ENCODE data around the gene ARHGAP26. TPM values are rescaled to one million over a fixed set of nuclear protein-coding genes. Genes with fewer than 3 reads are reported as not detected.

ARHGAP26 gene
- total and polyA plus RNA-seq, 2 donors (not counting 3 experiments of a cell fraction or from before 2014, with no cell fraction given): 3.1 to 16.2 TPM

- TF ChIP-seq, protein P1, sequence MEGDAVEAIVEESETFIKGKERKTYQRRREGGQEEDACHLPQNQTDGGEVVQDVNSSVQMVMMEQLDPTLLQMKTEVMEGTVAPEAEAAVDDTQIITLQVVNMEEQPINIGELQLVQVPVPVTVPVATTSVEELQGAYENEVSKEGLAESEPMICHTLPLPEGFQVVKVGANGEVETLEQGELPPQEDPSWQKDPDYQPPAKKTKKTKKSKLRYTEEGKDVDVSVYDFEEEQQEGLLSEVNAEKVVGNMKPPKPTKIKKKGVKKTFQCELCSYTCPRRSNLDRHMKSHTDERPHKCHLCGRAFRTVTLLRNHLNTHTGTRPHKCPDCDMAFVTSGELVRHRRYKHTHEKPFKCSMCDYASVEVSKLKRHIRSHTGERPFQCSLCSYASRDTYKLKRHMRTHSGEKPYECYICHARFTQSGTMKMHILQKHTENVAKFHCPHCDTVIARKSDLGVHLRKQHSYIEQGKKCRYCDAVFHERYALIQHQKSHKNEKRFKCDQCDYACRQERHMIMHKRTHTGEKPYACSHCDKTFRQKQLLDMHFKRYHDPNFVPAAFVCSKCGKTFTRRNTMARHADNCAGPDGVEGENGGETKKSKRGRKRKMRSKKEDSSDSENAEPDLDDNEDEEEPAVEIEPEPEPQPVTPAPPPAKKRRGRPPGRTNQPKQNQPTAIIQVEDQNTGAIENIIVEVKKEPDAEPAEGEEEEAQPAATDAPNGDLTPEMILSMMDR (IDR thresholded peaks at IDR 0.05; ENCODE audit: extremely low read depth in 1 of 2, insufficient read depth in 1 of 2, low read depth in 1 of 2, low read length in 2 of 2): no peak
- TF ChIP-seq GATA2 (IDR thresholded peaks at IDR 0.05; ENCODE audit: insufficient read depth, insufficient read length, low read depth, low read length) (no peak), JUN (IDR thresholded peaks at IDR 0.05; ENCODE audit: borderline replicate concordance, insufficient read depth, insufficient read length, low read depth) (no peak), POLR2A (IDR thresholded peaks at IDR 0.05; ENCODE audit: low read depth, low read length) (no peak)
- BruUV-seq (replicated peaks): no TSS peak
- Histone ChIP-seq H3K4me1 (ENCODE audit: control insufficient read depth, extremely low read depth, insufficient read depth, low read length) (peaks cover 4% of the 10 kb centered on the region), H3K79me2 (ENCODE audit: control insufficient read depth, insufficient read depth, low read length) (no peaks in the 10 kb centered on the region), H3K4me3 (replicated peaks in 1 of 3; ENCODE audit: insufficient read depth in 1 of 3, low read depth in 1 of 3, low read length in 3 of 3) (no peak overlapping the region), H3K4me2 (ENCODE audit: insufficient read depth, low read length) (no peak overlapping the region), H3K9ac (replicated peaks; ENCODE audit: extremely low read depth, insufficient read depth, low read length) (no peak overlapping the region), H3K9me1 (replicated peaks; ENCODE audit: control insufficient read depth, extremely low read depth, insufficient read depth, low read length) (no peaks in the 10 kb centered on the region), H3K9me3 (replicated peaks; ENCODE audit: control insufficient read depth, insufficient read depth, low read length) (no peaks in the 10 kb centered on the region), H3K27ac (ENCODE audit: insufficient read depth, low read depth, low read length) (no peak overlapping the region), H2AFZ (ENCODE audit: low read depth, low read length) (no peak overlapping the region), H4K20me1 (replicated peaks; ENCODE audit: control insufficient read depth, extremely low read depth, insufficient read depth, low read length) (no peaks in the 10 kb centered on the region), H3K27me3 (ENCODE audit: control insufficient read depth in 2 of 2, insufficient read depth in 2 of 2, low read length in 2 of 2) (no peaks in the 10 kb centered on the region), H3K36me3 (ENCODE audit: control insufficient read depth in 2 of 2, extremely low read depth in 1 of 2, insufficient read depth in 2 of 2, low read length in 2 of 2) (no peaks in the 10 kb centered on the region)
- FAIRE-seq (peak; percentile 18), DNase-seq (ENCODE audit: low read depth, low spot score) (no peak)
- dilution Hi-C loops (cut with MboI; ENCODE audit: extremely low pct_ligation_motif_present, low sequenced_read_pairs) (loop anchor here (25.0 kb wide), 1 partner anchor 182 kb away; no protein-coding TSS in a partner anchor), intact Hi-C loops (cut with micrococcal nuclease) (no loop called here)
- ChIA-PET CTCF (no interaction called here), POLR2A (no interaction called here)
Observed at GRCh38 chr5:142894315-142894714, 124.1 kb downstream of the ARHGAP26 start.

- no peak overlapping the region for H3K4me3 ChIP-seq (replicated peaks in 1 of 3; ENCODE audit: insufficient read depth in 1 of 3, low read depth in 1 of 3, low read length in 3 of 3)
- no peaks in the 10 kb centered on the region for H3K79me2 ChIP-seq (ENCODE audit: control insufficient read depth, insufficient read depth, low read length)
- TF ChIP-seq MAX (IDR thresholded peaks at IDR 0.05; ENCODE audit: insufficient read depth, insufficient read length): no peak
- TF ChIP-seq, protein P1 (IDR thresholded peaks at IDR 0.05; ENCODE audit: extremely low read depth in 1 of 2, insufficient read depth in 1 of 2, low read depth in 1 of 2, low read length in 2 of 2): no peak
- no peak for TF ChIP-seq FOS (IDR thresholded peaks at IDR 0.05; ENCODE audit: borderline replicate concordance, insufficient read depth, low read length)
- no peak for TF ChIP-seq EZH2 (IDR thresholded peaks at IDR 0.05; ENCODE audit: borderline replicate concordance, low read depth, low read length, severe bottlenecking)
- no peak overlapping the region for H2AFZ ChIP-seq (ENCODE audit: low read depth, low read length)
- H3K9ac ChIP-seq (replicated peaks; ENCODE audit: extremely low read depth, insufficient read depth, low read length): no peak overlapping the region
- FAIRE-seq (no peak), DNase-seq (ENCODE audit: low read depth, low spot score) (no peak)
- ChIA-PET POLR2A (no interaction called here), CTCF (no interaction called here)
- intact Hi-C loops (cut with micrococcal nuclease): no loop called here
- peaks cover 4% of the 10 kb centered on the region for H3K4me1 ChIP-seq (ENCODE audit: control insufficient read depth, extremely low read depth, insufficient read depth, low read length)
- H3K36me3 ChIP-seq (ENCODE audit: control insufficient read depth in 2 of 2, extremely low read depth in 1 of 2, insufficient read depth in 2 of 2, low read length in 2 of 2): no peaks in the 10 kb centered on the region
- no TSS peak for BruUV-seq (replicated peaks)
- no peak overlapping the region for H3K4me2 ChIP-seq (ENCODE audit: insufficient read depth, low read length)
- dilution Hi-C loops (cut with MboI; ENCODE audit: extremely low pct_ligation_motif_present, low sequenced_read_pairs): loop anchor here (25.0 kb wide), 1 partner anchor 182 kb away; no protein-coding TSS in a partner anchor
- H3K27ac ChIP-seq (ENCODE audit: insufficient read depth, low read depth, low read length): no peak overlapping the region
- H4K20me1 ChIP-seq (replicated peaks; ENCODE audit: control insufficient read depth, extremely low read depth, insufficient read depth, low read length): no peaks in the 10 kb centered on the region
- no peaks in the 10 kb centered on the region for H3K9me3 ChIP-seq (replicated peaks; ENCODE audit: control insufficient read depth, insufficient read depth, low read length)
- H3K9me1 ChIP-seq (replicated peaks; ENCODE audit: control insufficient read depth, extremely low read depth, insufficient read depth, low read length): no peaks in the 10 kb centered on the region
- no peaks in the 10 kb centered on the region for H3K27me3 ChIP-seq (ENCODE audit: control insufficient read depth in 2 of 2, insufficient read depth in 2 of 2, low read length in 2 of 2)
Observed at GRCh38 chr5:142894749-142895148, 124.6 kb downstream of the ARHGAP26 start.
